Thyroid gland (tissue), 4 donors: ENCODE data around the gene PRRG1.

Source experiments
- CTCF ChIP-seq, 6 experiments: fragments of 200-600 bp in 3 of 6; fragments of 450-650 bp in 3 of 6; sonication (generic) in 3 of 6; IDR thresholded peaks; one replicate each; pipeline ENCODE4 v1.5.1; 2016 to 2019; ENCODE audit warnings: antibody characterized with exemption in 6 of 6, mild to moderate bottlenecking in 2 of 6, inconsistent platforms in 1 of 6, moderate library complexity in 1 of 6
- POLR2A ChIP-seq, 2 donors: fragments of 450-650 bp; IDR thresholded peaks; one replicate each; pipeline ENCODE4 v1.6.1; 2017; ENCODE audit warnings: antibody characterized with exemption in 2 of 2, mild to moderate bottlenecking in 2 of 2, moderate library complexity in 1 of 2

- TF ChIP-seq CTCF (IDR thresholded peaks at IDR 0.05) (no peak), POLR2A (IDR thresholded peaks at IDR 0.05) (no peak)
Measured at GRCh38 chrX:37468124-37468739, 119.1 kb downstream of the PRRG1 start.
